PFSK-1 (cell line): ENCODE measurements around the gene NAA80.

Experiments used
- SIN3A ChIP-seq: IDR thresholded peaks from 2 replicates; pipeline ENCODE4 v1.6.1; 2012; ENCODE audit warnings: mild to moderate bottlenecking, low read length, moderate library complexity, borderline replicate concordance; ENCODE audit not compliant: insufficient read depth
- TAF1 ChIP-seq: IDR thresholded peaks from 2 replicates; pipeline ENCODE4 v1.6.1; 2012; ENCODE audit warnings: low read length, control low read depth, borderline replicate concordance; ENCODE audit not compliant: insufficient read depth
- TF ChIP-seq, protein P1 (sequence below), 2 experiments: IDR thresholded peaks; 2 replicates each; pipeline versions ENCODE4 v1.6.1 to v1.8.0; 2011 to 2012; ENCODE audit warnings: low read depth in 2 of 2, low read length in 2 of 2, control low read depth in 1 of 2, inconsistent platforms in 1 of 2, mild to moderate bottlenecking in 1 of 2, moderate library complexity in 1 of 2; ENCODE audit not compliant: insufficient read depth in 1 of 2

DNA sequence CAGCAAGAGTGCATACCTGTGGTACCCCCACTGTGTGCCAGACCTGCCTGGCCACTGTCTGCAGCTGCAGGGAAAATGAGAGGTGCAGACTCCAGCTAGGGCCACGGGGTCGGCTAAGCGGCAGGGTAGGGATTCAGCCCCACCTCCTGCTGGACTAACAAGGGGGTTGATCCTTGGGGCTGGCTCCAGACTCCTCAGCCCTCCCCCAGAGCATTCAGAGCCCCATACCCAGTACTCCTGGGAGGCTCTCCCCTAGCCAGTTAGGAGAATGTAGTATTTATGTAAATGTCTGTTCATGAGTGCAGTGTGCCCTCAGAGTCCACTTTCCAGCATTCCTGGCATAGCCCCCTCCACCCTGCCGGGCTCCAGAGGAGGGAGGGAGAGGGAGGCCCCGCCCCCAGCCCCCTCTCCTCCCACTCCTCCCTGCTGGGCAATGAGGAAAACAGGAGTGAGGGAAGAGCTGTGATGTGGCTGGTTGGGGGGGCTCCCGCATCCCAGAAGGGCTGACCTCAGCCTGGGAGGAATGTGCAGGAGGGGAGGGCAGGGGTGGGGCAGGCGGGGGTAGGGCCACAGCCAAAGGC is 34.7 kb downstream of the NAA80 start:
- TF ChIP-seq SIN3A (no peak), TAF1 (no peak)
- TF ChIP-seq, protein P1, sequence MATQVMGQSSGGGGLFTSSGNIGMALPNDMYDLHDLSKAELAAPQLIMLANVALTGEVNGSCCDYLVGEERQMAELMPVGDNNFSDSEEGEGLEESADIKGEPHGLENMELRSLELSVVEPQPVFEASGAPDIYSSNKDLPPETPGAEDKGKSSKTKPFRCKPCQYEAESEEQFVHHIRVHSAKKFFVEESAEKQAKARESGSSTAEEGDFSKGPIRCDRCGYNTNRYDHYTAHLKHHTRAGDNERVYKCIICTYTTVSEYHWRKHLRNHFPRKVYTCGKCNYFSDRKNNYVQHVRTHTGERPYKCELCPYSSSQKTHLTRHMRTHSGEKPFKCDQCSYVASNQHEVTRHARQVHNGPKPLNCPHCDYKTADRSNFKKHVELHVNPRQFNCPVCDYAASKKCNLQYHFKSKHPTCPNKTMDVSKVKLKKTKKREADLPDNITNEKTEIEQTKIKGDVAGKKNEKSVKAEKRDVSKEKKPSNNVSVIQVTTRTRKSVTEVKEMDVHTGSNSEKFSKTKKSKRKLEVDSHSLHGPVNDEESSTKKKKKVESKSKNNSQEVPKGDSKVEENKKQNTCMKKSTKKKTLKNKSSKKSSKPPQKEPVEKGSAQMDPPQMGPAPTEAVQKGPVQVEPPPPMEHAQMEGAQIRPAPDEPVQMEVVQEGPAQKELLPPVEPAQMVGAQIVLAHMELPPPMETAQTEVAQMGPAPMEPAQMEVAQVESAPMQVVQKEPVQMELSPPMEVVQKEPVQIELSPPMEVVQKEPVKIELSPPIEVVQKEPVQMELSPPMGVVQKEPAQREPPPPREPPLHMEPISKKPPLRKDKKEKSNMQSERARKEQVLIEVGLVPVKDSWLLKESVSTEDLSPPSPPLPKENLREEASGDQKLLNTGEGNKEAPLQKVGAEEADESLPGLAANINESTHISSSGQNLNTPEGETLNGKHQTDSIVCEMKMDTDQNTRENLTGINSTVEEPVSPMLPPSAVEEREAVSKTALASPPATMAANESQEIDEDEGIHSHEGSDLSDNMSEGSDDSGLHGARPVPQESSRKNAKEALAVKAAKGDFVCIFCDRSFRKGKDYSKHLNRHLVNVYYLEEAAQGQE (IDR thresholded peaks at IDR 0.05; ENCODE audit: insufficient read depth in 1 of 2, low read depth in 2 of 2, low read length in 2 of 2) = no peak
